ENCODE data around the gene FBXW11.

Gene FBXW11

DNA sequence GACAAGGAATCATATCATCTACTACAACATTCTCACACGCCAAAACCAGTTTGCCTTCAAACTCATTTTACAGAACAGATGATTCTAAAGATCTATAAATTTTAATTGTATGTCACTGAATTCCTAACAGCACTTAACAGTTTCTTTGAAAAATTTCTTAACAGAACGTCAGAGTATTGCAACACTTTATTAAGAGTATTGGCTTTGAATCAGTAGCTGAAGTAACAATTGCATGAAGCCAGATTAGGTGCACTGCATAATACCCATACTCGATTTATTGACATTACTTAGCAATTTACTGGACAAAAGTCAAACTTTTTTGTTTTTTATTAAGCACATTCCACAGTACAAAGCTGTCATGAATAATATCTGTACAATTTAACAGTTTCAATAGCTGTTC is 145.1 kb downstream of the FBXW11 start:
- no peak for DNase-seq

DNA sequence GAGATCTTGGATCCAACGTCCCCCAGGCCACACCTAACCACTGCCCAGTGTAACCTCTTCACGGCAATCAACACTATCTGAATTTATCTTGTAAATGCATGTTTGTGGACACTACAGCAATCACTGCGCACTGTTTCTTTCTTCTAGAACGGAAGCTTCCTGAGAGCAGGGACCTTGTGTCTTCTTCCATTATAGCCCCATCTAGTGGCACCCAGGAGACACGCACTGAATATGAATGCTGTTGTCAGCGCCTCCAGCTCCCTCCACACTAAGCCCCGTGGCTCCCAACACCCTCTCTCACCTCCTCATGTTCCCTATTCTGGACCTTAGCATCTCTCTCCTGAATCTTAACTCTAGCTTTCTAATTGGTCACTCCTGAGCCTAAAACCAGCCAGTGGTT is 148.1 kb downstream of the FBXW11 start:
- DNase-seq = no peak

DNA sequence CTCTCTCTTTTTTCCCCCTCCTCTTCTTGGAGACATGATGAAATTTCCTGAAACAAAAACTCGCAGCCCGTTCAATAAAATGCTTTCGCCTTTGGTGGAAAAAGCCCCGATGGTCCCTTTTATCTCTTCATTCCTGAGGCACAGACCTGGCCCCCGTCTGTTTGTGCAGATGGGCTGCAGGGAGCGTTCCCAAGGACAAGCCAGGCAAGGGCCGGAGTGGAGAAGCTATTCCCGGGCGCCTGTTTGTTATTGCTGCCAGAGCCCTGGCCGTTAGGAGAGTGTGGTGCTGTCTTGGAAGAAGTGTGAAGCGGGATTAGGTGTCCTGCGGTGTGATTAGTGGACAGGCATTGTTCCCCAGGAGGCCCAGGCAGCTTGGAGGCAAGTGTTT is 149.0 kb downstream of the FBXW11 start:
- DNase-seq = no peak

DNA sequence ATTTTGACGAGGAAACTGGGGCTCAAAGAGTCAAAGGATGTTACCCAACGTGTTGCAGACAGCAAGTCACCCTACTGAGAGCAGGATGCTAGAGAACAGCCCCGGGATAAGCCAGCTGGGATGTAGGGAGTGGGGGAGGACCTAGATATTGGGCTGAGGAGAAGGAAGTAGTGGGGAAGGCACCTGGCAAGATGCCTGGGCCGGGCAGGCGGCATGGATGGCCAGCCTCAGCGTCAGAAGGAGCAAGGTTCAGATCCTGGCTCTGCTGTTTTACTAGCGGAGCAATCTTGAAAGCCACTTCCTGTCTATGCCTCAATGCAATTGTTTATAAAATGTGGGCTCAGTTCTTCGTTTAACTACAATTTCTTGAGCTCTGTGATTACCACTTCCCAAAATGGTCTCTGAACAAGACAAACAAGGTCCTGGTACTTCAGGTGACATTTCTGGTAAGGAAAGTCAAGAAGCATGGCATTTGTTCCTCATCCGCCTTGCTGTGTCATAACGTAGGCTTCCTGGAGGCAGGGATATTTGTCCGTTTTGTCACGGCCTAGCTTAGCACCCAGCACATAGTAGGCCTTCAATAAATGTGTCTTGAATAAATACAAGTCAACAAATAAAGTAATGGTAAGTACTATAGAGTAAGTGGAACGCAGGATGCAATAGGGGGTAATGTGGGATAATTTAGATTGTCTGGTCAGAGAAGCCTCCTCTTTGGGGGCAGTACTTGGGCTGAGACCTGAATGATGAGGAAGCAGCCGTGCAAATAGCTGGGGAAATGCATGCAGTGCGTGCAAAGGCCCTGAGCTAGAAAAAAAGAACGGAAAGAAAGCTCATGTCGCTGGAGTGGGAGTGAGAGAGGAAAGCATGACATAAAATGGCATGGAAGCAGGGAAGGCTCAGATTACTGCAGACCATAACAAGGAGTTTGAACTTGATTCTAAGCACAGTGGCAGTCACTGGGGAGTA is 150.4 kb downstream of the FBXW11 start:
- DNase-seq = no peak

DNA sequence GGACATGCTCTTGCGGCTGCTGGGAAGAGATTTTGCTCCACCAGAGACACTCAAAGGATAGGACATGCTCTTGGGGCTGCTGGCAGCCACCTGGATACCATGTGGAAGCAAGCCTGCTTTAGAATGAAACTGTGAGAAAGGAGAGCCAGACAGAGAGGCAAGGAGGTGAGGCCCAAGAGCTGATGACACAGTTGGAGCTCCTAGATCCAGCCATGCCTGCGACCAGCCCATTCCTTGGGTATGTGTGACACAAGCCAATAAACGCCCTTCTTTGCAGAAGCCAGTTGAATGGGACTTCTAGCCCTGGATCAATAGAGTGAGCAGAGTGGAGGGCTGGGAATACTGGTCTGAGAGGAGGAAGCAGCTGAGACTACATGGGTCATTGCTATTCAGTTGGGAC is 151.2 kb downstream of the FBXW11 start:
- no peak for DNase-seq

DNA sequence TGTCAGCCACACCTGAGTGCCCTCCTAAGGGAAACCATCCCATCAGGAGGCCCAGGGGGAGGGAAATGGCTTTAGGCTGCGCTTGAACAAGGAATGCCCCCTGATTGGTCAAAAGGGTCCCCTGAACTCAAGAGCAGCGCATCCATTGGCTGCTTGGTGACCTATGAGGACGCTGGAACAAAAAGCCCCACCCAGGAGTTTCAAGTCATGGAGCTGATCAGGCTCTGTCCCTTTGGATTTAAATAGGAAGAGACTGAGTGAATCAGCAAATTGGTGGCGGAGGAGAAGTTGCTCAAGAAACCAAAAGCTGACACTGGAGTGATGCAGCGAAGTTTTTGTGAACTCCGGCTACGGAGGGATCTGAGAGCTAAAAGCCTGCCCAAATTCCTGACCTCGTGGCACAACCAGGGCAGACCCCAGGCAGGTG is 154.2 kb downstream of the FBXW11 start:
- no peak for DNase-seq

DNA sequence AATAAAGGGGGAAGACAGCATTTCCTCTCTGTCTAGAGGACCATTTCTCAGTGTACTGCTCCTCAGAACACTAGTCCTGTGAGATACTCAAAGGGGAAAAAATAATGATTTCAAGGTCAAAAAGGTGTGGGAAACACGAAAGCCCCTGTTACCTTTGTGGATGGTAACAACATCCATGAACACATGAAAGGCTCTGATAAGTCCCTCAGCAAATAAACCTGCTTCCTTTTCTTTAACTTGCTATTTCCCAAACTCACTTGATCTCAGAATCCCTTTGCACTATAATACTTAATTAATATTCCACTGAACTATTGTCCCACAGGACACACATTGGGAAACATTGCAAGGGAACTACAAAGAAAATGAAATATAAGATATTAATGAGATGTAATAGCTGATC is 155.2 kb downstream of the FBXW11 start:
- DNase-seq = no peak

DNA sequence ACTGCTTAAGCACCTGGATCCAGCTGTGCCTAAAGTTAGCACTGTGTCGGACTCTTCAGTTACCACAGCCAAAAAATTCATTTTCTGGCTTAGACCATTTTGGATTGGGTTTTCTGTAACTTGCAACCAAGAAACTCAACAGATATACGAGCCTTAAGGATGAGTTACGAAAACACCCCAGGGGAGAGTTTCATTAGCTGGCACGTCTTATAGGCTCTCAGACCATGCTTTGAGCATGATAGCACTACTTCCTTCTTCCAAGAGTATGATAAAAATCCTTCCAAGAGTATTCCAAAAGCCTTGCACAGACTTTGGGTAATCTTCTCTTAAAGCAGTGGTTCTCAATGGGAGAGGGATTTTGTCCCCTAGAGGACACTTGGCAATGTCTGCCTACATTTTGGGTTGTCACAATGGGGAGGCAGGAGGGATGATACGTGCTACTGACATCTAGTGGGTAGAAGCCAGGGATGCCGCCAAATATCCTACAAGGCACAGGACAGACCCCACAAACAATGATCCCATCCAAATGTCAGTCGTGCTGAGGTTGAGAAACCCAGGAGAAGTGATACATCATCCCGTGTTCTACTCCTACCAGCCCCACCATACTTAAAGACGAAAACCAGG is 156.0 kb downstream of the FBXW11 start:
- no peak for DNase-seq

DNA sequence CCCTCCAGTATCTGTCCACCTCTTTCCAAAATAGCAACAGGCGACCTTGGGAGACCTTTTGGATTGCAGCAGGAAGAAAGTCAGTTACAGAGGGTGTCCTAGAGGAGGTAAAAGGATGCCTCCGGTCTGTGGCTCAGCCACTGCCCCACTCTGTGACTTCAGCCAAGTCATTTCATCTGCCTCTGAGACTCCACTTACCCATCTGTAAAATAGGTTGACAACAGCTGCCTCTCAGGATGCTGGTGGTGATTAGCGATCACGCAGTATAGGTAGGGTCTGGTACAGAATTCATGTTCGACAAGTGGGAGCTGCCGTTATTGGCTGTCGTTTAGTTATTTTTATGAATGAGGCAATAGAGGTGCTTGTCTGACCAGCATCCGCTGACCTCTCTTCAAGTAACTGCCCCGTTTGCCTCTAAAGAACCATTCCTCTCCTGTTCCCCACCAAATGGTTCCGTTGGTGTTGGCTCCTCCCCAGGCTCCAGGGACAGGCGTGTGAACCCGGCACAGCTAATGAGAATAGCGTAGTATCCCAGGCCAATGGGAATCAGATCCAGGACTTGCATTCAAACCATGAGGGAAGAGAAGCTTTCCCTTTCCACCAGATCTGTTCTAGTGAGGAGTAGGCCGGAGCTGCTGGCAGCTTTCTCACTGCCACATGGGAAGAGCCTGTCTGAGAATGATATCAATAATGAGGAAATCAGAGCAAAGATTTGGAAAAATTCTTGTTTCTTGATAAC is 156.7 kb downstream of the FBXW11 start:
- DNase-seq = no peak

DNA sequence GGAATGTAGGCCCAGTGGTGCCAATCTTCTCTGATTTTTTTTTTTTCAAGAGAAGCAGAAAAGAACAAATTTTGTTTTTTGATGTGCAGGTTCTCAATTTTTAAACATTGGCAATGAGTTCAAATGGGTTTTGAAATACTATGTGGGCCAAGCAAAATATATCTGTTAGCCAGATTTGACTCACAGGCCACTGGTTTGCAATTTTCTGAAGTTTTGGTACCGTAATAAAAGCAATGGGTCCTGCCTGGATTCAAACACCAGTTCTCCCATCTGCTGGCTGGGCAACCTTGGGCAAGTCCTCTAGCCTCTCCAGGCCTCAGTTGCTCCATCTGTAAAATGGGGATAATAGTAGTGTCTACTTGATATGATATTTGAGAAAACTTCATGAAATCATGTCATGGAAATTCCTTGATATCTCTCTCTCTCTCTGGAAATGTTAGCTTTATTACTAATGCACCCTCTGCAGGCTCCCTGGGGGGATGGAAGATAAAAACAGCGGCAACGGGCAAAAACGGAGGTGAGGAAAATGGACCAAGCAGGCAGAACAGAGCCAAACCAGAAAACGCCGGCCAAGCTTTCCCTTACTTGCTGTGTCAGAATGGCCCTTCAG is 157.4 kb downstream of the FBXW11 start:
- DNase-seq = no peak

DNA sequence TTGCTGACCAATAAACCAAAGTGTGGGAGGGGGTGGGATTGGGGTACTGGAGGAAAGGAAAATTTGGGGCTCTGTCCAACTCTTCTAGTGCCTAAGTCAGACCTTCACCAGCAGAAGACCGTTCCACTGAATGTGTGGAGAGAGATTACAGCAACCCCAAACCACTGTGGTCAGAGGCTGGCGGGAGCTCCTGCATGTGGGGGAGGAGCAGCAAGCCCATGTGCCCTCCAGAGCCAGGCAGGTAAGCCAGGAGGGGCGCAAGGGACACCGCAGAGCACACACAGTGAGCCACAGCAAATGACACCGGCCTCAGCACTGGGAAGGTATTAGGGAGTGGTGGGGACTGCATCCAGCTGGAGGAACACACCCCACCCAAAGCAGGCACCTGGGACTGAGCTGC is 158.0 kb downstream of the FBXW11 start:
- no peak for DNase-seq

DNA sequence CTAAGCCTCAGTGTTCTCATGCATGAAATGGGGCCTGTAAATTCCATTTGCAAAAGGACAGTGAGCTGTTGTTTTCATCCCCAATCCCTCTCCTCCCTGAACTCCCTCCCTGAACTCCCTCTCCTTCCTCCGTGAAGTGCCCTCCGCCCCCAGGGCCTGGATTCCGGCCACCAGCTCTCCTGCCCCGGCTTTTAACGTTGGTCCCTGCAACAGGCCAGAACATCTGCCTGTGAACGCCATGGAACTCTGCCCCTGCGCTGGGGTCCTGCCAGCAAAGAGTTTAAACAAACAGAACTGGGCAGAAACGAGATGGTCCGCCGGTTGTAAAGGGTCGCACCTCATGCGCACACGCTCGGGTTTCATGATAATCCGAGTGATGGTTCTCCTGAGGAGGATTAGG is 158.4 kb downstream of the FBXW11 start:
- no peak for DNase-seq

DNA sequence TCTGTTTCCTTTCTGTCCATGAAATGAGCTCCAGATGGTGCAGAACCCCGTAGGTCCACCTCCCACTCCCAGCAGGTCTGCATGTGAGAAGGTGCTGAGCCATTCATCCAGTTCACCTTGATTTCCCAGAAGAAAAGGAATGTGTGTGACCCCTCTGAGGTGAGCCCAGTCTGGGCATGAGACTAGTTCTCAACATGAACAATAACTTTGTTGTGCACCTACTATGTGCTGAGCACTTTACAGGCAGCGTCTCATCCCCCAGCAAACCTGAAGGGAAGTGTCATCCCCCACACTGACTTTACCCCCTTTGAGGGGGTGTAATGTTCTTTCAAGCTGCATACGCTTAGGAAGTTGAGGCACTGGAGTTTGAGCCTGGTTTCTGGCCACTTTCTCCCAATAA is 159.4 kb downstream of the FBXW11 start:
- DNase-seq = no peak

DNA sequence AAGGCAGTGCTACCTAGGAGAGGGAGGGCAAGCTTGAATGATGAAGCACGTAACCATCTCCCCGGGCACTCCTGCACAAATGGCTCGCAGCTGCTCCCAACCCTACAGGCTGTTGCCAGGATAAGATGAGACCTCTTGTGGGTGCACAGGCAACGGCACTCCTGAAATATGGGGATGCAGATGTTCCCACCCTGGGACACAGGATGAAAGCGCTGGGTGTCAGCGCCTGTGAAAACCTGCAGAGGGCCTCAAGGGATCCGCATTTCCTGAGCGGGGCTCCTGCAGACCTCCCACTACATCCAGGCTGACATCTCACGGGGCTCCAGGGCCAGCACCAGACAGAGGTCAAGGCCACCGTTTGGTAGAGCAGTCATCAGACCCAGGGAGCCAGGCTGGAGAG is 160.1 kb downstream of the FBXW11 start:
- DNase-seq = no peak

DNA sequence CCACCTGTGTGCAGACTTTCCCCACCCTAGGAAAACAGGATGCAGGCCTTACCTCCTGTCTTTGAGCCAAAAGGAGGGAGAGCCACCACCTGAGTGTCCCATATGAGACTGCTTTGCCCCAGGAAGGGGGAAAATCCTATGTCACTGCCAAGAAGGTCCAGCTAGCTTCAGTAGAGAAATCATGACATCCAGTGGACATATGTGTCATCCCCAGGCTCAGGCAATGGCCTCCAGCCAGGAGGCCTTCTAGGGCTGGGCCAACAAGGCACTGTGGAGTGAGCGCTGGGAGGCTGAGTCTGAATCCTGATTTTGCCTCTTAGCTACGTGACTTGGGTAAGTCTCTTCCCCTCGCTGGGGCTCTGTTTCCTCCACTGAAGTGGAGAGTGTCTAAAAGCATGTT is 160.6 kb downstream of the FBXW11 start:
- DNase-seq = no peak

DNA sequence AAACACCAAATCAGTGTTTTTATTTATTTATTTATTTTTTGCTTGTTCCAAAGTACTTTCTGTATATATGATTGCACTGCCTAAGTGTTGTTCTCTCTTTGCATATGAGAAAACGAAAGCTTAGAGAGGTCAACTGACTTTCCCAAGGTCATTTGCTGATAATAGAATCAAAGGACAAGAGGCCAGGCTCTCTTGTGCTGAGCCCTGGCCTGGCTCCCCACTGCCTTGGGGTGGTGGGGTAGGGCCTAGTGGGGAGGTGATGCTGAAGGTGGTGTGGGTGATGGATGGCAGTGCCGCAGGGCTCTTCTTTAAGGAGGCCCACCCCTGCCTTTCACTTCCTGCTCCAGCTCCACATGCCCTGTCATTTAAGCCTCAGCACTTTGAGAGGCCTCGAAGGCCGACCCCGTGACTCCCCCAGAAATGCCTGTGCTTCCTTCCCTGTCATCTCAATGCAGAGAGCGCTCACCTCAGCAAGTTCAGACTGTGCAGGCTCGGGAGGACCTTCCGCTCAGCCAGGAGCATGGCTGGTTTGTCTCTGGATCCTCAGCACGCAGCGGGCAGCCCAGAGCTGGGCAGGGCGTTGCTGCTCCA is 161.3 kb downstream of the FBXW11 start:
- DNase-seq = no peak

DNA sequence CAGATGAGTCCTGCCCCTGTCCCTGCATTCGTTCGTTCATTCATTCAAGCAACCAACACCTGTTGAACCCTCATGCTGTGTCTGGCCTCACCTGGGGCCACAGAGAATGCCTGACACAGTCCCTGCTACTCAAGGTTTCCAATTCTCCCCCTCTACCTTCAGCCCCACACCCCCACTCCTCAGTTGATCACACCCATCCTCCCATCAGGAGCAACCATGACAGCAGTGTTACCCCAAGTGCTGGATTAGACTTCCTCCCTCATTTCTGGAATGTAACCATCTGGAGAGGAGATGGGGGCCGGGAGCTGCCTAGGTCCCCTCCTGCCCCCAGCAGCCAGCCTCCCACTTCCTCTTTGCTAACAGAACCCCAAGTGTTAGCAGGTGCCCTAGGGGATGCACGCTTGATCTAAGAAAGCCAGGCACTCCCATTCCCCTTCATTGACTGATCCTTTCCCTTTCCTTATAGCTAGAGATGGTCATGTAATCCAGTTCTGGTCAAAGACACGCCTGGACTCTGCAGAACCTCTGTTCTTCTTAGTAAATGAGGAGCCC is 163.6 kb downstream of the FBXW11 start:
- no peak for DNase-seq

DNA sequence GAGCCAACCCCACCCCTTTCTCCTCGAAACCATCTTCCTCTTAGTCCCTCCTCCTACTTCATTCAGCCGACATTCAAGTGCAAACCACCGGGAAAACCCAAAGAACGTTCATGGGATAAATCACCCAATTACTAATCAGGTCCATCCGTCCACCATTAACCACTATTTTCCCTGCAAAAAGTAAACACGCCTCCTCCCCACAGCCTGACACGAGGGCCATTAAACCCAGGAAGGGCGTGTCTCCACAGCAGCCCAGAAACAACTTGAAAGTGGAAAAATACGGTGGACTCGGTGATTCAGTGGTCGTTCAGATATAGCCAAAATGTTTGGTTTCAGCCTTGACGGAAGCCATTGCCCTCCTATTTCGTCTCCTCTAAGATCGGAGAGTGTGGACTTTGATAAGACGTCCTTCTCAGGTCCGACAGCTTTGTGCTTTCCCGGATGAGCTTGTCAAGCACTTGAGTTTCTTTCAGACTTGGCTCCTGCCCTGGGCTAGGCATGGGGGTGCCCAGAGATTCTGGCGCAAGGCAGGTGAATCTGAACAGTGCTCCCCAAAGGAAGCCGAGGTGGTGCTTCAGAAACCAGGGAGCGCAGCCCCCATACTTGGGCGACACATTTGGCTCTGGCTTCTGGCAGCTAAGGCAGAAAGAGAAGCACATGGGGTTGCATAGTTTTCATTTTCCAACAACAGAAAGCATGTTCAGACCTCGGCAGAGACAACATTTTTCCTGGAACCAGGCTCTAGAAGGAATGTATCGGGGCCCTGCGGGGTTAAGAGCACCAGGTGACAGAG is 164.3 kb downstream of the FBXW11 start:
- no peak for DNase-seq

DNA sequence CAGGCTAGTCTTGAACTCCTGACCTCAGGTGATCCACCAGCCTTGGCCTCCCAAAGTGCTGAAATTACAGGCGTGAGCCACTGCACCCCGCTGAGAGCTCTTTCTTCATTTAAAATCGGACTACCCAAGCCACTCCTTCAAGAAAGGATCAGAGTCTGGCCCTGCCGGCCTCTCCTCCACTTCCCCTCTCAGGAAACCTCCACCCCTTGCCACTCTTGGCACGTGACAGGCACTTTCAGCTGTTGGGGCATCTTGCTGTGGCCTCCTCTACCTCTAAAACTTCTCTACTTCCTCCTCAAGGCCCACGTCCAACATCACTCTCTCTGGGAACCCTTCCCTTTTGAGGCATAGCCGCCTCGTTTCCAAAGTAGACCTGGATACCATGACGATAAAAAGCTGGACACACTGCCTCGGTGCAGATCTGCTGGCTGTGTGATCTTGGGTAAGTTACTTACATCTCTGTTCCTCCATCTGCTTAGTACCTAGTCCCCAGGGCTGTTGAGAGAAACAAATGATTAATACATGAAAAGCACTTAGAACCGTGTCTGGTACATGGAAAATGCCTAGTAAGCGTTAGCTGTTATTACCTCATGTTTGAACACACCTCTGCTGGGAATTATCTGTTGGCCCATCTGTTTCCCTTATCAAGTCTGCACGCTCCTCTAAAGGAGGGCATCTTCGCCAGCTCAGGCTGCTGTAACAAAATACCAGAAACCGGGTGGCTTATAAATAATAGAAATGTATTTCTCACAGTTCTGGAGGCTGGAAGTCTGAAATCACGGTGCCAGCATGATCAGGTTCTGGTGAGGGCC is 165.5 kb downstream of the FBXW11 start:
- no peak for DNase-seq

DNA sequence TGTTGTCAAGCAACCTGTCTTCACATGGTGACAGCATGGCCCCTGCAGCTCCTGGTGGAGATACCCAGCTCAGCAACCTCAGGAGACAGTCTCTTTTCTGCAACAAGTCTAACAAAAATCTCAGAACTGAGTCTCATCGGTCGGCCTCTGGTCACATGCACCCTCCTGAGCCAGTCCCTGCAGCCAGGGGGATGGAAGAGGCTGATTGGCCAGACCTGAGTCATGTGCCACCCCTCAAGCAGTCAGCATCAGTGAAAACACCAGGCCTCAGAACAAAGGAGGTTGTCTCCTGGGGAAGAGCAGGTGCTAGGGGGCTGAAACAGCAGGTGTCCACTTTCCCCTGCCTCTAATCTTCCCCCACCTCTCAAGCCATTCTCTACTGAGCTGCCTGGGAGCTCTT is 166.4 kb downstream of the FBXW11 start:
- DNase-seq = no peak

DNA sequence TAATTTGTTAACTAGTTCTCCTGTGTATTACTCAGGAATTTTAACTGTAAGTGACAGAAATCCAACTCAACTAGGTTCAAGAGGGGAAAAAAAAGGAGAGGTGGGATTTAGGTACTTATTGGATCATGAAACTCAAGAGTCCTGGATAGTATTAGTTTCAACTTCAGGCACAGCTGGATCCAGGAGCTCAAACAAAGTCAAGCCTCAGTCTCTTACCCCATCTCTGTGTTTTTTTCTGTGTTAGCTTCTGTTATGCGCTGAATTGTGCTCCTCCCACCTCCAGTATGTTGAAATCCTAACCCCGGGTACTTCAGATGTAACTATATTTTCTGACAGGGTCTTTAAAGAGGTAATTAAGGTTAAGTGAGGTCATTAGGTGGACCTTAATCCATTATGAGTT is 167.3 kb downstream of the FBXW11 start:
- no peak for DNase-seq

All from stimulated activated naive CD4-positive, alpha-beta T cell treated with Interleukin-2 at 50 U/mL for 16 hours (primary cell).